Tibial nerve (tissue), 4 donors: Measurements from ENCODE around the gene GGTLC2. TPM values are rescaled to one million over a fixed set of nuclear protein-coding genes. Genes with fewer than 3 reads are reported as not detected.

ENCODE experiments used
- DNase-seq, 2 donors: peaks; one replicate each; pipeline ENCODE4 v3.0.0-alpha.2; 2019; ENCODE audit warnings: low spot score in 2 of 2
- H3K27ac ChIP-seq, 4 donors: fragments of 200-600 bp; sonication (generic) in 3 of 4; one replicate each; pipeline ENCODE4 v1.5.1; 2017 to 2019; ENCODE audit warnings: mild to moderate bottlenecking in 1 of 4
- H3K27me3 ChIP-seq, 2 donors: fragments of 200-600 bp; sonication (generic) in 1 of 2; one replicate each; pipeline versions ENCODE4 v1.5.1 to v1.6.0; 2017 to 2019
- H3K36me3 ChIP-seq, 3 donors: fragments of 200-600 bp; sonication (generic); one replicate each; pipeline ENCODE4 v1.5.1; 2018 to 2019
- H3K4me1 ChIP-seq, 4 donors: fragments of 200-600 bp; sonication (generic) in 3 of 4; one replicate each; pipeline ENCODE4 v1.5.1; 2017 to 2019
- H3K4me3 ChIP-seq, 4 donors: fragments of 200-600 bp; sonication (generic) in 3 of 4; one replicate each; pipeline ENCODE4 v1.5.1; 2017 to 2019; ENCODE audit warnings: mild to moderate bottlenecking in 1 of 4, moderate library complexity in 1 of 4
- H3K9me3 ChIP-seq, 4 donors: fragments of 200-600 bp; sonication (generic) in 3 of 4; one replicate each; pipeline ENCODE4 v1.5.1; 2017 to 2019
- CTCF ChIP-seq, 5 experiments: fragments of 200-600 bp in 3 of 5; fragments of 450-650 bp in 2 of 5; sonication (generic) in 3 of 5; IDR thresholded peaks; one replicate each; pipeline ENCODE4 v1.5.1; 2016 to 2019; ENCODE audit warnings: antibody characterized with exemption in 5 of 5, mild to moderate bottlenecking in 3 of 5, moderate library complexity in 2 of 5
- EP300 ChIP-seq, 2 donors: sonication (generic); formaldehyde crosslinking; IDR thresholded peaks; one replicate each; pipeline ENCODE4 v1.6.1; 2017; ENCODE audit warnings: antibody characterized with exemption in 2 of 2, mild to moderate bottlenecking in 1 of 2
- POLR2A ChIP-seq, 2 donors: fragments of 450-650 bp; IDR thresholded peaks; one replicate each; pipeline ENCODE4 v1.6.1; 2017; ENCODE audit warnings: antibody characterized with exemption in 2 of 2, mild to moderate bottlenecking in 2 of 2, moderate library complexity in 2 of 2
- WGBS, 2 donors: methylation state at CpG; one replicate each; pipeline ENCODE4 v1.1.5; 2018; 5-methylcytosine and 5-hydroxymethylcytosine counted together
- total RNA-seq, 4 donors: library from RNA; depleted of rRNA; stranded (reverse); fragments of >200 nt; gene quantifications; one replicate each; pipeline ENCODE4 v1.1.0, GENCODE V29; 2016

Gene GGTLC2
- total RNA-seq, 4 donors from 2014 or later, result not detected

- no peak for TF ChIP-seq EP300 (IDR thresholded peaks at IDR 0.05)
- TF ChIP-seq POLR2A (IDR thresholded peaks at IDR 0.05), result no peak
- no peak for TF ChIP-seq CTCF (IDR thresholded peaks at IDR 0.05)
- peaks cover 0 to under 1% of the 10 kb centered on the region in 2 donors for H3K27me3 ChIP-seq
- WGBS, 2 donors, result 80 to 88% methylated on average over 4 of the region's 4 CpGs
These were observed 34.6 kb downstream of the GGTLC2 start for GRCh38 chr22:22678970-22679369.

GRCh38 chr22:22680396-22680795, 36.0 kb downstream of the GGTLC2 start:
- H3K4me3 ChIP-seq, result no peak overlapping the region
- WGBS, 2 donors, result 85 to 89% methylated on average over 4 of the region's 4 CpGs
- H3K27ac ChIP-seq, result no peak overlapping the region
- TF ChIP-seq CTCF (IDR thresholded peaks at IDR 0.05), result no peak
- TF ChIP-seq EP300 (IDR thresholded peaks at IDR 0.05), result no peak
- no peak for TF ChIP-seq POLR2A (IDR thresholded peaks at IDR 0.05)
- H3K36me3 ChIP-seq, result no peaks in the 10 kb centered on the region
- no peaks in the 10 kb centered on the region for H3K27me3 ChIP-seq
- H3K4me1 ChIP-seq, result no peaks in the 10 kb centered on the region
- H3K9me3 ChIP-seq, result no peaks in the 10 kb centered on the region
- no peak for DNase-seq

More at GRCh38 chr22:22678970-22679369, 34.6 kb downstream of the GGTLC2 start:
- no peak for DNase-seq
- Histone ChIP-seq H3K4me1 (no peaks in the 10 kb centered on the region), H3K9me3 (no peaks in the 10 kb centered on the region), H3K36me3 (no peaks in the 10 kb centered on the region), H3K27ac (no peak overlapping the region), H3K4me3 (no peak overlapping the region)

- Histone ChIP-seq H3K27ac (no peak overlapping the region), H3K4me1 (no peaks in the 10 kb centered on the region), H3K4me3 (no peak overlapping the region), H3K9me3 (no peaks in the 10 kb centered on the region), H3K36me3 (no peaks in the 10 kb centered on the region), H3K27me3 (no peaks in the 10 kb centered on the region)
- 49 to 51% methylated on average over 3 of the region's 3 CpGs for WGBS, 2 donors
- no peak for DNase-seq
- TF ChIP-seq POLR2A (IDR thresholded peaks at IDR 0.05), result no peak
- no peak for TF ChIP-seq CTCF (IDR thresholded peaks at IDR 0.05)
- TF ChIP-seq EP300 (IDR thresholded peaks at IDR 0.05), result no peak
These were observed 36.9 kb downstream of the GGTLC2 start for GRCh38 chr22:22681221-22681739.

GRCh38 chr22:22682196-22682595, 37.8 kb downstream of the GGTLC2 start:
- Histone ChIP-seq H3K36me3 (no peaks in the 10 kb centered on the region), H3K27me3 (no peaks in the 10 kb centered on the region), H3K4me3 (no peak overlapping the region), H3K27ac (no peak overlapping the region), H3K9me3 (no peaks in the 10 kb centered on the region), H3K4me1 (no peaks in the 10 kb centered on the region)
- no peak for DNase-seq
- TF ChIP-seq POLR2A (IDR thresholded peaks at IDR 0.05) (no peak), CTCF (IDR thresholded peaks at IDR 0.05) (no peak), EP300 (IDR thresholded peaks at IDR 0.05) (no peak)
- WGBS, 2 donors, result 77 to 86% methylated on average over 1 of the region's 1 CpG

- Histone ChIP-seq H3K9me3 (no peaks in the 10 kb centered on the region), H3K4me1 (no peaks in the 10 kb centered on the region), H3K4me3 (no peak overlapping the region), H3K27me3 (no peaks in the 10 kb centered on the region), H3K36me3 (no peaks in the 10 kb centered on the region), H3K27ac (no peak overlapping the region)
- no peak for DNase-seq
- 73 to 82% methylated on average over 5 of the region's 5 CpGs for WGBS, 2 donors
- TF ChIP-seq POLR2A (IDR thresholded peaks at IDR 0.05) (no peak), CTCF (IDR thresholded peaks at IDR 0.05) (no peak), EP300 (IDR thresholded peaks at IDR 0.05) (no peak)
These were observed 38.6 kb downstream of the GGTLC2 start for GRCh38 chr22:22682807-22683667.
